ENCODE measurements around the gene SHB. TPM values are rescaled to one million over a fixed set of nuclear protein-coding genes. Genes with fewer than 3 reads are reported as not detected.

Gene SHB
- total RNA-seq, 1 experiment from 2014 or later = 28.7 TPM

DNA sequence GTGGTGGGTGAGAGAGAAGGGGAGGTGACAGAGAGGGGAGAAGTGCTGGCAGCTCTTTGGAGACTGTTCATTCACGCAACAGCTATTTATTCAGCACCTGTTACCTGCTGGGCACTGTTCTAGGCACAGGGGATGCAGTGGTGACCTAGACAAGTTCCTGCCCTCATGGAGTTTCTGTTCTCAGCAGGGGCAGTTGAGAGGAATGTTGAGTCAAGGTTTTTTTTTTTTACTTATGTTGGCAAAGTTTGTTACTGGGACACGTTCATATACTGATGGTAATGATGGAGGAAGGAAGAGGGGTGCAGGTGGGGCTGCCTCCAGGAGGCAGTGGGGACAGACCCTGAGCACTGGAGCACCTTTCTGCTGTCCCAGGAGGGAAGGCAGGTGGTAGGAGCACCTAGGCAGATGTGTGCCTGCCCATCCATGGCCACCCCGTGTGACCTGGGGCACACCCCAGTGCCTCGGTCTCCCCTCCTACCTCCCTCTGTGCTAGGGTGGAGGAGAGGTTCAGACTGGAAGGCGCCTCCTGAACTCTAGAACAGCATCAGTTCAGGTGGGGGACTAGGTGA lies 115.7 kb downstream of the SHB start:
- Histone ChIP-seq H3K9ac (ENCODE audit: low read length) (peak overlapping the region; percentile 47), H4K20me1 (ENCODE audit: insufficient read depth) (no peaks in the 10 kb centered on the region), H3K9me2 (ENCODE audit: insufficient read depth) (no peaks in the 10 kb centered on the region), H3K27ac (ENCODE audit: low read depth, low read length) (peak overlapping the region; percentile 84), H3K4me3 (replicated peaks in 1 of 2; ENCODE audit: low read depth in 1 of 2, low read length in 2 of 2) (peak overlapping the region; percentile 15 to 45; a peak in 3 of 4 replicates), H2AFZ (ENCODE audit: low read depth, low read length, poor library complexity, severe bottlenecking) (no peak overlapping the region), H3K4me1 (ENCODE audit: control insufficient read depth in 1 of 2, insufficient read depth in 2 of 2, low read length in 2 of 2) (peaks cover 44 to 92% of the 10 kb centered on the region in 2 experiments), H3K27me3 (ENCODE audit: insufficient read depth, low read length) (no peaks in the 10 kb centered on the region), H3K36me3 (ENCODE audit: control insufficient read depth in 1 of 2, insufficient read depth in 2 of 2, low read length in 2 of 2) (peaks cover under 1 to 21% of the 10 kb centered on the region in 2 experiments; a peak in 2 of 4 replicates), H3K4me2 (ENCODE audit: low read length) (peak overlapping the region; percentile 81), H3K79me2 (ENCODE audit: insufficient read depth, low read length) (no peaks in the 10 kb centered on the region; the same call in 1 of the 2 replicates), H3K9me3 (ENCODE audit: control insufficient read depth in 1 of 2, insufficient read depth in 1 of 2, low read depth in 1 of 2, low read length in 2 of 2) (no peaks in the 10 kb centered on the region)
- intact Hi-C loops (cut with micrococcal nuclease) = loop anchor here (5.0 kb wide), 3 partner anchors 41 to 114 kb away; partner anchors contain the start of gene SHB
- no TSS peak for BruUV-seq (replicated peaks)
- ATAC-seq (peak; percentile 57), DNase-seq (ENCODE audit: low read depth, low spot score) (no peak)
- POLR2A ChIA-PET = interaction anchor here (0.7 kb wide), 1 partner anchor 498 kb away, joined by 3 read pairs; no protein-coding TSS in a partner anchor
- RAD21 ChIA-PET (ENCODE audit: low non-redundant PET in 1 of 2, low total read pairs in 2 of 2, uncharacterized antibody in 2 of 2, unreplicated experiment in 2 of 2) = no interaction called here
- CTCF ChIA-PET = no interaction called here
- TF ChIP-seq JUND (IDR thresholded peaks at IDR 0.05) = no peak
- TF ChIP-seq TCF7L2 (IDR thresholded peaks at IDR 0.05; ENCODE audit: borderline replicate concordance, extremely low read depth, insufficient read depth, insufficient read length) = no peak
- TF ChIP-seq ZNF274 (IDR thresholded peaks at IDR 0.05; ENCODE audit: low read depth, low read length) = no peak
- TF ChIP-seq POLR2A (IDR thresholded peaks at IDR 0.05; ENCODE audit: borderline replicate concordance, extremely low read depth, insufficient read depth, insufficient read length) = no peak

DNA sequence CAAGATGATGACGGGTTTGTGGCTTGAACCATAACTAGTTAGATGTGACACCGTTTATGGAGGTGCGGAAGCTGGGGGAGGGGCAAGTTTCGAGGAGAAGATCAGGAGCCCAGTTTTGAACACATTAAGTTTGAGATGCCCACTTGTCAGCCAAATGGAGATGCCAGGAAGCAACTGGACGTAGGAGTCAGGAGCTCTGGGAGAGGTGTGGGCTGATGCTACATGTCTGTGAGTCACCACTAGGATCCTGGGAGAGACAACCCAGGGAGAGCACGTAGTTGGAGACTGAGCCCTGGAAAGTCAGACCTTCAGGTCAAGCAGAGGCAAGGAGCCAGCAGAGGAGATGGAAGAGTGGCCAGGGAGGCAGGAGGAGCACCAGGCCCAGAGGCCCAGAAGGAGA lies 116.3 kb downstream of the SHB start:
- TF ChIP-seq SP1 (IDR thresholded peaks at IDR 0.05; ENCODE audit: low read depth) = no peak
- TF ChIP-seq POLR2AphosphoS5 (IDR thresholded peaks at IDR 0.05; ENCODE audit: low read depth, low read length) = peak; percentile 21; the same call in 1 of the 2 replicates
- no peaks in the 10 kb centered on the region for H3K9me2 ChIP-seq (ENCODE audit: insufficient read depth)
- no TSS peak for BruUV-seq (replicated peaks)
- RAD21 ChIA-PET (ENCODE audit: low non-redundant PET in 1 of 2, low total read pairs in 2 of 2, uncharacterized antibody in 2 of 2, unreplicated experiment in 2 of 2) = no interaction called here
- ATAC-seq (no peak), DNase-seq (ENCODE audit: low read depth, low spot score) (no peak)
- no peaks in the 10 kb centered on the region for H3K27me3 ChIP-seq (ENCODE audit: insufficient read depth, low read length)
- no peaks in the 10 kb centered on the region for H4K20me1 ChIP-seq (ENCODE audit: insufficient read depth)
- H3K4me3 ChIP-seq (replicated peaks in 1 of 2; ENCODE audit: low read depth in 1 of 2, low read length in 2 of 2) = peak overlapping the region in 1 of 2 experiments; percentile 45; a peak in 1 of 4 replicates
- CTCF ChIA-PET = no interaction called here
- H3K27ac ChIP-seq (ENCODE audit: low read depth, low read length) = peak overlapping the region; percentile 84
- peaks cover 2 to 27% of the 10 kb centered on the region in 2 experiments; a peak in 2 of 4 replicates for H3K36me3 ChIP-seq (ENCODE audit: control insufficient read depth in 1 of 2, insufficient read depth in 2 of 2, low read length in 2 of 2)
- no peak overlapping the region for H3K9ac ChIP-seq (ENCODE audit: low read length)
- H2AFZ ChIP-seq (ENCODE audit: low read depth, low read length, poor library complexity, severe bottlenecking) = no peak overlapping the region
- peak overlapping the region; percentile 81 for H3K4me2 ChIP-seq (ENCODE audit: low read length)
- no peaks in the 10 kb centered on the region; the same call in 1 of the 2 replicates for H3K79me2 ChIP-seq (ENCODE audit: insufficient read depth, low read length)
- POLR2A ChIA-PET = interaction anchor here (0.7 kb wide), 1 partner anchor 498 kb away, joined by 3 read pairs; no protein-coding TSS in a partner anchor
- intact Hi-C loops (cut with micrococcal nuclease) = loop anchor here (5.0 kb wide), 3 partner anchors 40 to 115 kb away; partner anchors contain the start of gene SHB
- H3K4me1 ChIP-seq (ENCODE audit: control insufficient read depth in 1 of 2, insufficient read depth in 2 of 2, low read length in 2 of 2) = peaks cover 44 to 93% of the 10 kb centered on the region in 2 experiments
- no peaks in the 10 kb centered on the region for H3K9me3 ChIP-seq (ENCODE audit: control insufficient read depth in 1 of 2, insufficient read depth in 1 of 2, low read depth in 1 of 2, low read length in 2 of 2)
